GM21737 (cell line): ENCODE data around the gene DNAJC1.
"Not testable (repeated sequence)": the region's sequence is repeated elsewhere in the genome, so short reads cannot be mapped to it uniquely, and the experiment has no call there.

Experiments used
- ATAC-seq: cut with Tn5 transposase; IDR thresholded peaks from one replicate; pipeline ENCODE4 v1.9.1; 2021; ENCODE audit warnings: mild to moderate bottlenecking, moderate library complexity; ENCODE audit not compliant: unreplicated experiment

The DNAJC1 gene

DNA sequence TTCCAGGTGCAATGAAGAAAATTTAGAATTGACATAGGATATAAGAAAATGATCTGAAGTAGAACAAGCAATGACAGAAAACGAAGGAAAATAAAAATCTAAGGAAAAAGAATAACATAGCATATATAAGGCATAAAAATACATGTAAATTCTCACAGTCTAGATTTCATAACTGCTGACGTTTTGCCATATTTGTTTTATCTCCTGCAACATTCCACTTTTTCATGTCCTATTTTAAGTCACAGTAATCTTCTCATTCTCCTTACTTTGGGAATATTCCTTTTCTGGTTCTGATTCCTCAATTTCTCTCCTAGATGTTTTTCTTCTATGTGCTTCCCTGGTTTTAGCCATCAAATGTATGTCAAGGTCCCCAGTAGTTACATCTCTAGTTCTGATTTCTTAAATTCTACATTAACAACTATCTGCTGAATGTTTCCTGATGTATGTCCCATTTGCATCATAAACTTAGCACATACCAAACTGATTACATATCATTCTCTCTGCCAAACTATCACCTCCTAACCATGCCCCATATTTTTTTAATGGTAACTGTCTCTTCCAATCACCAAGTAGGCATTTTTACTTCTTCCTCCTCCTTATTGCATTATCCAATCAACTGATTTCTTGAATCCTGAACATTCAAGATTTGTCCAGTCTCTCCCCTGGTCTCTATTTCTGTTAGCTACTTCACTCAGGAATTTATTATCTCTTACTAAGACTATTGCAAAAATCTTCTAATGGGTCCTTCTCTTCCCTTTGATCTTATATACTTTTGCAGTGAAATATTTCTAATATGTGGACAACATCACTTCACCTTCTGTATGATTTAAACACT lies 171.3 kb downstream of the DNAJC1 start:
- no peak for ATAC-seq

DNA sequence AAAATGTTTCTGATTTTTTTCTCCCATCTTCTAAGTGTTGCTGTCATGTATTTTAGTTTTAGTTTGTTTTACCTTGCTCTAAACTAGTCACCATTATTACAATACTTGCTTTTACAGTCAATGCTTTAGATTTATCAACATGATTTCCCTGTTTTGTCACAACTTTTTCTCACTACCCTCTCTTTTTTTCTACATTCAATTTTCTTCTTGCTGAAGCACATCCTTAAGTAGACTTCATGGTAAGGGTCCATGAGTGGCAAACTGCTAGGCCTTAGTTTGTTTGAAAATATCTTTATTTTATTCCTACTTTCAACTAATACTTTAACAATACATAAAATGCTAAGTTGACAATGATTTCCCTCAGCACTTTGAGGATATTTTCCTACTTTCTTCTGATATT lies 173.5 kb downstream of the DNAJC1 start:
- ATAC-seq, result no peak

DNA sequence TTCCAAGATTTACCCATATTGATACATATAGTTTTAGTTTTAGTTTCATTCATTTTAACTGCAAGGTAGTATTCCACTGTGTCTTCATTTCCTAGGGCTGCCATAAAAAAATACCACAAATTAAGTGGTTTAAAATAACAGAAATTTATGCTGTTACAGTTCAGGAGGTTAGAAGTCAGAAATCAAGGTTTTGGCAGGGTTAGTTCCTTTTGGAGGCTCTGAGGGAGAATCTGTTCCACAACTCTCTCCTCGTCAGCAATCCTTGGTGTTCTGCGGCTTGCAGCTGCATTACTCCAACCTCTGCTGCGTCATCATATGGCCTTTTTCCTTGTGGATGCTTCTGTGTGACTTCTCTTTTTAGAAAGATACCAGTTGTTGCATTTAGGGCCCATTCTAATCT lies 176.2 kb downstream of the DNAJC1 start:
- no peak for ATAC-seq

DNA sequence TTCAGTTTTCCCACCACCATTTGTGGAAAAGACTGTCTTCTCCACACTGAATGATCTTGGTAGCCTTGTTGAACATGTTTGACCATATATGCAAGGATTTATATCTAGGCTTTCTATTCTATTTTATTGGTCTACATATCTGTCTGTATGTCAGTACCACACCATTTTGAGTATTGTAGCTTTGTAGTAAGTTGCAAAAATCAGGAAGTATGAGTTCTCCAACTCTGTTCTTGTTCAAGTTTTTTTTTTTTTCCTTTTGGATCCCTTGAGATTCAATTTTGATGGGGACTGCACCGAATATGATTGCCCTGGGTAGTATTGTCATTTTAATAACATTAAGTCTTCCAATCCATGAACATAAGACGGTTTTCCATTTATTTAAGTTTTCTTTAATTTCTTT lies 176.8 kb downstream of the DNAJC1 start:
- no peak for ATAC-seq

DNA sequence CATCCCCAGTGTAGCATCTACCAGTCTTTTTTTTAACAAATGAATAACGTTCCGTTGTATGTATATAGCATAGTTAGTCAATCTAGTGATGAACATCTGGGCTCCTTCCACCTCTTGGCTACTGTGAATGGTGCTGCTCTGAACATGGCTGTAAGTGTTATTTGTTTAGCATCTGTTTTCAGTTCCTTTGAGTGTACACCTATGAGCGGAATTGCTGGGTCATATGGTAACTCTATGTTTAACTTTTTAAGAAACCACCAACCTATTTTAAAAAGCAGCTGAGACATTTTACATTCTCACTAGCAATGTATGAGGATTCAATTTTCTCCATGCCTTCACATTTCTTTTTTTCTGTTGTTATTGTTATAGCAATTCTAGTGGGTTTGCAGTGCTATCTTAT lies 178.2 kb downstream of the DNAJC1 start:
- no peak for ATAC-seq

DNA sequence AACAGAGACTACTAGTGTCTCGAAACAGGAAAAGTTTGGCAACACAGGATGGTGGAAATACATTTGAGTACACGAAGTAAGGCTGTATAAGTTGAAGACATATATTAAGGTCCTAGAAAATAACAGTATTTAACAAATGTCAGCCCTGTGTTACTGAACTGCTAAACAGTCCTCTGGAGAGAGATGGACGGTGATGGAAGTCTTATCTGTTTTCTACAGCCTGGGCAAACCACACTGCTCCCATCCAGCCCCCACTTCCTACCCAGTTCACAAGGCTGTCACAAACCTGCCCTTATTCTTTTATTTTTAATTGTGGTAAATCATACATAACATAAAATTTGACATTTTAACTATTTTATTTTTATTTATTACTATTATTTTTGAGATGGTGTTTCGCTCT lies 179.1 kb downstream of the DNAJC1 start:
- no peak for ATAC-seq

DNA sequence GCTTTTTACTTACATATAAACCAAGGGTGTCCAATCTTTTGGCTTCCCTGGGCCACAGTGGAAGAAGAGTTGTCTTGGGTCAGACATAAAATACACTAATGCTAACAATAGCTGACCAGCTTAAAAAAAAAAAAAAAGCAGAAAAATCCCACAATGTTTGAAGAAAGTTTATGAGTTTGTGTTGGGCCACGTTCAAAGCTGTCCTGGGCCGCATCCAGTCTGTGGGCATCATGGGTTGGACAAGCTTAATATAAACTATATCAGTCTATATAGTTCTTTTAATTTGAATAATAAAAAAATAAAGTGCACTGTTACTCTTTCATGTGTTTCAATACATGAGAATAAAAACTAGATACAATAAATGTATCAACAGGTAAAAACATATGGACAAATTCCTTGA lies 179.9 kb downstream of the DNAJC1 start:
- ATAC-seq, result no peak

DNA sequence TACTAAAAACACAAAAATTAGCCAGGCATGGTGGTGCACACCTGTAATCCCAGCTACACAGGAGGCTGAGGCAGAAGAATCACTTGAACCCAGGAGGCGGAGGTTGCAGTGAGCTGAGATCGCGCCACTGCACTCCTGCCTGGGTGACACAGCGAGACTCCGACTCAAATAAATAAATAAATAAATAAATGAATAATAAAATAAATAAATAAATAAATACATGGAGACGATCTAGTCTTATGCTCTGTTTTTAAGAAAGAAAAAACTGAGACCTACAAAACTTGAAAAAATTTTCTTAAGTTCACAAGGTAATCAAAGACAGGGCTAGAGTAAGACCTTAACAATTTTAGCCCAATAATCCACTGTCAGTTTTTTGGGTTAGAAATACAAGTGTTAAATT lies 181.3 kb downstream of the DNAJC1 start:
- not testable (repeated sequence) for ATAC-seq

DNA sequence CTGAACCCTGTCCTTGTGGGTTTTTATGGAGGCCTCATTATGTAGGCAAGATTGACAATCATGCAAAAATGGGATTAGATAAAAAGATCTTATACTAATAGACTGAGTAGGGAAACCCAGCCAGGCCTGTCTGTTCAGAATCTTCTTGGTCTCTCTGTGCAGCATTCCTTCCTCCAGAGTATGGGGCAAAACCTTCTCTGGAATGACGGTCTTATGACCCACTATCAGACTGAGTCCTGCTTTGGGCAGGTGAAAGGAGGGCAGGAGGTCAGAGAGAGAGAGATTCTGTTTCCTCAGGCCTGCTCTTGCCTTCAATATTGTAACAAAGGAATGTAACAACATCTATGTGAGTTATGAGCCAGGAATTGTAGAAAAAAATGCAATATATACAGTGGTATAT lies 182.6 kb downstream of the DNAJC1 start:
- no peak for ATAC-seq

DNA sequence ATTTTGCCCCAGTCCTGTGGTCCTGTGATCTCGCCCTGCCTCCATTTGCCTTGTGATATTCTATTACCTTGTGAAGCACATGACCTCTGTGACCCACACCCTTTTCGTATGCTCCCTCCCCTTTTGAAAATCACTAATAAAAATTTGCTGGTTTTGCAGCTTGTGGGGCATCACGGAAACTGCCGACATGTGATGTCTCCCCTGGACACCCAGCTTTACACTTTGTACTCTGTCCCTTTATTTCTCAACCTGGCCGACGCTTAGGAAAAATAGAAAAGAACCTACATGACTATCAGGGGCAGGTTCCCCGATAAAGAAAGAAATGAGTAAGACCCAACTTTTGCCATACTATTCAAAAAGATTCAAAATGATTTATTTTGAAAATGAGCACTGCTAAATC lies 185.1 kb downstream of the DNAJC1 start:
- not testable (repeated sequence) for ATAC-seq

DNA sequence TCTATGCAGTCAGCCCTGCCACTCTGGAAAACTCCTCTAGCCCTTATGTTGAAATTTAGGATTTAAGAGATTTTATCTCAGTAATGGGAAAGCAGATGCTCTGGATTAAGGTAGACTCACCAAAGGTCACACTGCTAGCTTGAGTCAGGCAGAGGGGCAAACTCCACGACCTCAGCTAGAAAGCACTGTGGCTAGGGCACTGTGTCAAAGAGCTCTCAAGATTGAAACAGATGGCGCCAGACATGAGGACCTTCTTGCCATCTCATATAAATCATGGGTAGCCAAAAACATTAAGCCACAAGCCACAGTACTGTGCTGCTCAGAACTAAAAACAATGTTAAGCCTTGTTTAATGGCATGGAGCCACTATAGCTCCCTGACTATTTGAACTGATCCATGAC lies 188.7 kb downstream of the DNAJC1 start:
- ATAC-seq, result no peak

DNA sequence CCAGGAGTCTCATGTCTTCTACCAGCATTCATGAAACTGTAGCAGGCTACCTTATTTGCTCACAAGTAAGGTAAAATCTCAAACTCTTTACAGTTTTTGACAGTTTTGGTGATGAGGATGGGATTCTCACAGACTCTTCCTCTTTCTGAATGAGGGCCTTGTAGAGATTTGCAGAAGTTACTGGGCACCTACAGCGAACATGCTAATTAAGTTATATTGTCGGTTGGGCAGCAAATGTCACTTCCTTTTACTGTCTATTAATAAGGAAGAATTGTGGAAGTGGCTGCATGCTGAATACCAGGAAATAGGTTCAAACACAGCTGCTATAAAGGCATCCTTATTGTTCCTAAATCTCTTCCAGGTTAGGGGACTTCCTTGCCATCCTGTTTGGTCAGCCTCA lies 189.6 kb downstream of the DNAJC1 start:
- ATAC-seq, result no peak

DNA sequence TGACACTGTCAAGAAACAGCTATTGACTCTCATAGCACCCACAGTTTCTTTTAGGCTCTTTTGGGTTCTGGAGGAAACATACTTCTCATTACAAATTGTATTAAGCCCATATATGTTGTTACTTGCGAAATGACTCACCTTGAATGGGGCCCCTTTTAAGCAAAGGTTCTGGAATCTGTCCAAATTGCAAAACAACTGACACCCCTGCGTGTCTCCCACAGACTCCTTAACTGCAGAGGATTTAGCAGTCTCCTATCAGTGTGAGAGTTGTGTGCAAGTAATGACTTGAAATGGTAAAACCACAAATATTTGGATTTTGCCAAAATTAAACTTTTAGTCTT lies 192.3 kb downstream of the DNAJC1 start:
- ATAC-seq, result no peak

DNA sequence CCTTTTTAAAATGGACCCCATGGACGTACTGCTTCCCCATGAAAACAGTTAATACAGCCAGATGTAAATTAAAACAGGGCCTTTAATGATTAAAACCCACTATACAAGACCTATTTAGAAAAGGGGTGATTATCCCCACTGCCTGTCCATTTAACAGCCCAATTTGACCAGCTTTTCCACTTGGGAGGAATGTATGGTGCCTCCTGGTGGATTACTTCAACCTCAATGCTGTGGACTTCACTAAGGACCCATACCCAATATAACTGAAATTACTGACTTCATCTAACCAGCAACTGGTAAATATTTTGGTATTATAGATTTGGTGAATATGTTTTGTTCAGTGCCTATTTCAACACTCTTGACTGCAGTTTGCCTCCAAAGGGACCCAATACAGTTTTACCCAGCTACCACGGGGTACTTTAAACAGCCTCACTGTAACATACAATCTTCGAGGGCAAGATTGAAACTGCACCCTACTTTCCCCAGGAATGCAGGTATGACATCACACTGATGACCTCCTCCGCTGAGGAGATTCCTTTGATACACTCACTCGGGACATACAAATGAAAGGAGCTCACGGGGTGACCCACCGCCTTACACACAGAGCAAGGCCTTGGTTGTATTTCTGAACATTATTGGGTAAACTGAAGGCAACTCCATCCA lies 192.8 kb downstream of the DNAJC1 start:
- no peak for ATAC-seq

DNA sequence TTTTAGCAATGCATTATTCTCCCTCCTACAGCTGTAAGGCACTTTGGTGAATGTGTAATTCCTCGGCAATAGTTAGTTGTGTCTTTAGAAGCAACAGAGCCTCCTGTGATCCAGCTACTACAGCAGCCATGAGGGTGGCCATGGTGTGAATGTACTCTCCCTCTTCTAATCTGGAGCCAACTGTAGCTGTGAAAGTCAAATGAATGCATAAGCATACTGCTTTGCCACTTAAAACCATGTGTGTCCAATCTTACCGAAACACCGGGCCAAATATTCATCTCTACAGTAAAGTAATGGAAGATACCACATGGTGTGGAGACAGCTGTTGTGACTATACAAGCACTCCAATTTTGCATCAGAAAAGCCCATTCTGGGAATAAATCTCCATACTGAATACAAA lies 195.0 kb downstream of the DNAJC1 start:
- ATAC-seq, result no peak

DNA sequence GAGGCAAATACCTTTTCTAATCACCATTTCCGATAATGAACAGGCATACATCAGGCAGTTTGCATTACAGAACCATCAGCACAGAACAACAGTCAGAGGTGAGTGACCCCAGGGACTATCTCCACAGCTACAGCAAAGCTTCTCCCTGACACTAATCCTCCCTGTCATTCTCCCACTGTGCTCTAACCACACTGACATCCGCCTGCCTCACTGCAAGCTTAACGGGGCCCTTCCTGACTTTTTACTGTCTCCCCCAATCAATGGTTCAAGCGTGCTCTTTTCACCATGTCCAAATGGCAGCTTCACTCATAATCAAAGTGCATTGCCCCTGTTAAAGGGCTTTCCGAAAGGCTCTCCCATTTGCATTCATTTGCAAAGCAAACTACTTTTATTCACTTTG lies 196.3 kb downstream of the DNAJC1 start:
- ATAC-seq, result no peak

DNA sequence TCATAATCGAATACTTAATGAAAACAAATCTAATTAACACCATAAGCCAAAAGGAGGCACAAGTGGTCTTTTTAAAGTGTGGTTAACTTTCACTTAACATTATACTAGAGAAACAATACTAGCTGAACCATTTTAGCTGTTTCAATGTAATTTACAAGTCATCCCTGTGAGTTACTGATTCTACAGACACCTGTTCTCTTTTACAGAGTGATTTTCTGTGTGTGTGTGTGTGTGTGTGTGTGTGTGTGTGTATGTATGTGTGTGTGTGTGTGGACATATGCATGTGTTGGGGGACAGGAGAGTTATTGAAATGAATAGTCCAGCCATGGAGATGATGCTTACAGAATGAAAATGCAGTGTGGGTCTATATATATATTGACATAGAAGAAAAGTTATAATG lies 200.2 kb downstream of the DNAJC1 start:
- no peak for ATAC-seq

DNA sequence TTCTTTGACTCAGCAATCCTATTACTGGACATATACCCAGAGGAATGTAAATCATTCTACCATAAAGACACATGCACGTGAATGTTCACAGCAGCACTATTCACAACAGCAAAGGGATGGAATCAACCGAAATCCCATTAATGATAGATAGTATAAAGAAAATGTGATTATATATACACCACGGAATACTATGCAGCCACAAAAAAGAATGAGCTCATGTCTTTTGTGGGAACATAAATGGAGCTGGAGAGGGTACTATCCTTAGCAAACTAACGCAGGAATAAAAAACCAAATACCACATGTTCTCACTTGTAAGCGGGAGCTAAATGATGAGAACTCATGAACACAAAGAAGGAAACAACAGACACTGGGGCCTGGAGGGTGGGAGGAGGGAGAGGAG lies 201.9 kb downstream of the DNAJC1 start:
- no peak for ATAC-seq

DNA sequence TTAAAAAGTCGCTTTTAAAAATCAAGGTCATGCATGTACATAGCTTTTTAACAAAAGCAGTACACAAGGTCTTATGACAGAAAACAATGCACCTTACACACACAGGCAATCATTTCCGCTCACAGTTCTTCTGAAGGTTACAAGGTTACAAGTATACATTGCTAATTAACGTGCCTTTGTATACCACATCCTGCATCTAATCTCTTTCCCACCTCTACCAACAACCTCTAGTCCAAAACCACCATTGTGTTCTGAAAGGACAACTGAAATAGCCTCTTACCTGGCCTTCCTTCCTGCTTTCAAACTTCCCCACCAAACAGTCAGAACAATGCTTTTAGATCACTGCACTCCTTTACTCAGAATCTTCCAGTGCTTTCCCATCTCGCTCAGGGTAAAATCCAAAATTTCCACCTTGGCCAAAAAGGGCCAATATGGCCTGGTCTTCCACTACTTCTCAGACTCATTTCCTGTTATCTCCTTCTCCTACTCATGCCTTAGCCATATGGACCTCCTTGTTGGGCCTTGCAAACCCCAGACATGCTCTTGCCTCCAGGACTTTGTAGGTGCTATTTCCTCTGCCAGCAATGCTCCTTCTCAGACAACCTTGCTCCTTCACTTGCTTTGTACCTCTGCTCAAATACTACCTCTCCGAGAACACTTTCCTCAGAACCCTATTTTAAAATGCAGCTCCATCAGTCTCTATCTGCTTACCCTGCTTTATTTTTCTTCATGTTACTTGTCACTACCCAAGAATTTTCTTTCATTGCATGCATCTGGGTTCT lies 205.4 kb downstream of the DNAJC1 start:
- no peak for ATAC-seq

DNA sequence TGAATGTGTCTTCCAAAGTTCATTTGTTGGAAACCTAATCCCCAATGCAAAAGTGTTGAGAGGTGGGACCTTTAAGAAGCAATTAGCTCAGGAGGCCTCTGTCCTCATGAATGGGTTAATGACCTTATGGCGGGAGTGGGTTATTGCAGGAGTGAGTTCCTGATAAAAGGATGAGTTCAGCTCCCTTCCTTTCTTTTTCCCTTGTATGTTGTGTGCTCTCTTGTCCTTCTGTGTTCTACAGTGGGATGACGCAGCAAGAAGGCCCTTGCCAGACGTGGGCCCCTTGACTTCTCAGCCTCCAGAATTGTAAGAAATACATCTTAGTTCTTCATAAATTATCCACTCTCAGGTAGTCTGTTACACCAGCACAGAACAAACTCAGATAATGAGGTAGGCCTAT lies 206.0 kb downstream of the DNAJC1 start:
- ATAC-seq, result no peak

DNA sequence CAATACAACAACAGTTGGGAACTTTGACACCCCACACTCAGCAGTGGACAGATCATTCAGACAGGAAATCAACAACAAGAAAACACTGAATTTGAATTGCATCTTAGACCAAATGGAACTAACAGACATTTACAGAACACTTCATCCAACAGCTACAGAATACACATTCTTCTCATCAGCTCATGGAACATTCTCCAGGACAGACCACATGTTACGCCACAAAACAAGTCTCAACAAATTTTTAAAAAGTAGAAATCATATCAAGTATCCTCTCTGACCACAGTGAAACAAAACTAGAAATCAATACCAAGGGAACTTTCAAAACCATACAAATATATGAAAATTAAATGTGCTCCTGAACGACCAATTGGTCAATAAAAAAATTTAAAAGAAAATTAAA lies 212.3 kb downstream of the DNAJC1 start:
- ATAC-seq, result no peak

DNA sequence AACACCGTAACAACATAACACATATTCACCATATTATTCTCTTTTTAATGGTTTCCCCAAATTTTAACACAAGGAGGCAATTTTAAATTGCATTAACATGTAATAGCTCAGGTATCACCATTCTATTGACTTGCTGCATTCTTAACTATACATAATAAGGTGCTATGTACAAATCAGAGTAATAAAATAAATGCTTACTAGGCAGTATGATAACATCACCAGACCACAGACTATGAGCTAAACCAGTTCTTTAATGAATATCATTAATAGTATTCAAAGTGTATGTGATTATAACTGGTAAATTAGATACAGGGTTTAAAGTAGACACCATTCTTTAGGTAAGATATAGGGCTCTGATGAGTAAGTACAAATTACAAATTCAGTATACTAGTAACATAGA lies 226.6 kb downstream of the DNAJC1 start:
- no peak for ATAC-seq
